B cell (primary cell): ENCODE results near the gene AGBL3. TPM values are rescaled to one million over a fixed set of nuclear protein-coding genes. Genes with fewer than 3 reads are reported as not detected.

Experiments
- ATAC-seq: fragments of 200-7000 bp; cut with Tn5 transposase; one replicate; pipeline ENCODE4 v1.10.0; 2021; ENCODE audit warnings: low read depth, mild to moderate bottlenecking, moderate number of reproducible peaks, moderate library complexity
- CTCF ChIA-PET: fragments of 350-600 bp; sonication (Branson Sonifier 250); formaldehyde crosslinking; loops from one replicate; lab custom pipeline; 2021; ENCODE audit warnings: antibody characterized with exemption, inconsistent platforms; lab: Charles Lee
- POLR2A ChIA-PET: fragments of 350-600 bp; sonication (Branson Sonifier 250); formaldehyde crosslinking; loops from one replicate; lab custom pipeline; 2021; ENCODE audit warnings: antibody characterized with exemption; lab: Charles Lee
- DNase-seq: peaks from one replicate; pipeline ENCODE4 v3.0.0; 2013
- H2AFZ ChIP-seq: 2 replicates; pipeline ENCODE4 v1.6.1; 2012; ENCODE audit warnings: mild to moderate bottlenecking, low read depth, low read length; ENCODE audit not compliant: insufficient read depth, poor library complexity, severe bottlenecking
- H3K27ac ChIP-seq, 2 donors: 1 replicate in 1 of 2; 2 replicates in 1 of 2; pipeline ENCODE4 v1.5.1; 2012 to 2013; ENCODE audit warnings: low read length in 2 of 2, mild to moderate bottlenecking in 2 of 2, moderate library complexity in 1 of 2
- H3K27me3 ChIP-seq, 4 experiments: fragments of 200-600 bp in 1 of 4; sonication (generic) in 1 of 4; replicated peaks in 1 of 4; 1 replicate in 2 of 4; 2 replicates in 2 of 4; pipeline versions ENCODE4 v1.6.1 to v1.7.0; 2013 to 2016; ENCODE audit warnings: low read length in 3 of 4, mild to moderate bottlenecking in 2 of 4, mixed read lengths in 1 of 4, moderate library complexity in 1 of 4; ENCODE audit not compliant: insufficient read depth in 4 of 4, control insufficient read depth in 3 of 4; ENCODE audit errors: control extremely low read depth in 1 of 4
- H3K36me3 ChIP-seq, 2 experiments: replicated peaks in 1 of 2; 1 replicate in 1 of 2; 2 replicates in 1 of 2; pipeline versions ENCODE4 v1.6.1 to v1.7.1; 2013; ENCODE audit warnings: low read length in 1 of 2; ENCODE audit not compliant: insufficient read depth in 2 of 2, control insufficient read depth in 1 of 2; ENCODE audit errors: control extremely low read depth in 1 of 2, extremely low read depth in 1 of 2
- H3K4me1 ChIP-seq, 2 donors: fragments of 200-600 bp in 1 of 2; sonication (generic) in 1 of 2; 1 replicate in 1 of 2; 2 replicates in 1 of 2; pipeline versions ENCODE4 v1.5.1 to v1.6.1; 2013 to 2017; ENCODE audit warnings: low read length in 2 of 2; ENCODE audit not compliant: control insufficient read depth in 2 of 2, insufficient read depth in 2 of 2
- H3K4me2 ChIP-seq: replicated peaks from 2 replicates; pipeline ENCODE3; 2012; ENCODE audit warnings: mild to moderate bottlenecking, low read depth, low read length; ENCODE audit not compliant: poor library complexity, severe bottlenecking
- H3K4me3 ChIP-seq, 5 experiments: fragments of 200-600 bp in 1 of 5; sonication (generic) in 1 of 5; 1 replicate in 3 of 5; 2 replicates in 2 of 5; pipeline versions ENCODE4 v1.5.1 to v1.7.0; 2011 to 2016; ENCODE audit warnings: low read length in 4 of 5, mild to moderate bottlenecking in 4 of 5, low read depth in 2 of 5, control low read depth in 1 of 5, moderate library complexity in 1 of 5; ENCODE audit not compliant: insufficient read depth in 1 of 5; ENCODE audit errors: control extremely low read depth in 1 of 5, extremely low read depth in 1 of 5
- H3K79me2 ChIP-seq: fragments of 200-600 bp; sonication (generic); one replicate; pipeline ENCODE4 v1.6.0; 2016; ENCODE audit warnings: low read length; ENCODE audit not compliant: control insufficient read depth, insufficient read depth
- H3K9ac ChIP-seq: fragments of 200-600 bp; sonication (generic); 2 replicates; pipeline ENCODE4 v1.6.1; 2017; ENCODE audit warnings: mild to moderate bottlenecking, low read length, moderate library complexity
- H3K9me3 ChIP-seq, 3 donors: one replicate each; pipeline versions ENCODE4 v1.6.1 to v1.7.1; 2013; ENCODE audit warnings: low read length in 2 of 3; ENCODE audit not compliant: control insufficient read depth in 2 of 3, insufficient read depth in 1 of 3; ENCODE audit errors: control extremely low read depth in 1 of 3
- H4K20me1 ChIP-seq: 2 replicates; pipeline ENCODE4 v1.6.0; 2012; ENCODE audit warnings: mild to moderate bottlenecking, low read length; ENCODE audit not compliant: insufficient read depth, control insufficient read depth, poor library complexity, severe bottlenecking
- H3K27ac Mint-ChIP-seq: one replicate; pipeline ENCODE4 v1.8.0; 2021; ENCODE audit warnings: mixed read lengths
- H3K27me3 Mint-ChIP-seq: one replicate; pipeline ENCODE4 v1.8.0; 2021; ENCODE audit warnings: mixed read lengths
- H3K4me1 Mint-ChIP-seq: one replicate; pipeline ENCODE4 v1.8.0; 2021; ENCODE audit warnings: mixed read lengths
- H3K4me3 Mint-ChIP-seq: one replicate; pipeline ENCODE4 v1.8.0; 2021; ENCODE audit warnings: mixed read lengths
- H3K9me3 Mint-ChIP-seq: one replicate; pipeline ENCODE4 v1.8.0; 2022; ENCODE audit warnings: mixed read lengths; ENCODE audit not compliant: insufficient read depth
- EZH2 ChIP-seq: IDR thresholded peaks from 2 replicates; pipeline ENCODE4 v1.6.1; 2012; ENCODE audit warnings: borderline replicate concordance, low read depth, mild to moderate bottlenecking, moderate library complexity, low read length; ENCODE audit not compliant: insufficient read depth, poor library complexity, severe bottlenecking
- WGBS: methylation state at CpG from one replicate; pipeline ENCODE4 v1.1.5; 2013; ENCODE audit warnings: missing lambda C conversion rate; ENCODE audit not compliant: insufficient coverage; 5-methylcytosine and 5-hydroxymethylcytosine counted together
- intact Hi-C: fragments of 100-400 bp; cut with micrococcal nuclease; formaldehyde crosslinking; loops from one replicate; pipeline ENCODE4 v1.10.0; 2022
- polyA plus RNA-seq: library from polyadenylated mRNA; depleted of rRNA; stranded (reverse); fragments of >200 nt; gene quantifications from 2 replicates; pipeline ENCODE4 v1.2.3, GENCODE V29; 2012
- total RNA-seq, 2 donors: library from RNA; stranded (reverse); fragments of 120-200 nt in 1 of 2; gene quantifications; 1 replicate in 1 of 2; 2 replicates in 1 of 2; pipeline versions ENCODE4 v1.2.3 to v1.2.4, GENCODE V29; 2013 to 2022
- TF ChIP-seq, protein P1 (sequence below): fragments of 200-600 bp; IDR thresholded peaks from one replicate; pipeline ENCODE4 v1.8.0; 2022; ENCODE audit warnings: antibody characterized with exemption, mild to moderate bottlenecking

AGBL3 gene
- total and polyA plus RNA-seq, 2 donors (not counting 1 experiment from before 2014, with no cell fraction given): 0.51 to 10.9 TPM

DNA sequence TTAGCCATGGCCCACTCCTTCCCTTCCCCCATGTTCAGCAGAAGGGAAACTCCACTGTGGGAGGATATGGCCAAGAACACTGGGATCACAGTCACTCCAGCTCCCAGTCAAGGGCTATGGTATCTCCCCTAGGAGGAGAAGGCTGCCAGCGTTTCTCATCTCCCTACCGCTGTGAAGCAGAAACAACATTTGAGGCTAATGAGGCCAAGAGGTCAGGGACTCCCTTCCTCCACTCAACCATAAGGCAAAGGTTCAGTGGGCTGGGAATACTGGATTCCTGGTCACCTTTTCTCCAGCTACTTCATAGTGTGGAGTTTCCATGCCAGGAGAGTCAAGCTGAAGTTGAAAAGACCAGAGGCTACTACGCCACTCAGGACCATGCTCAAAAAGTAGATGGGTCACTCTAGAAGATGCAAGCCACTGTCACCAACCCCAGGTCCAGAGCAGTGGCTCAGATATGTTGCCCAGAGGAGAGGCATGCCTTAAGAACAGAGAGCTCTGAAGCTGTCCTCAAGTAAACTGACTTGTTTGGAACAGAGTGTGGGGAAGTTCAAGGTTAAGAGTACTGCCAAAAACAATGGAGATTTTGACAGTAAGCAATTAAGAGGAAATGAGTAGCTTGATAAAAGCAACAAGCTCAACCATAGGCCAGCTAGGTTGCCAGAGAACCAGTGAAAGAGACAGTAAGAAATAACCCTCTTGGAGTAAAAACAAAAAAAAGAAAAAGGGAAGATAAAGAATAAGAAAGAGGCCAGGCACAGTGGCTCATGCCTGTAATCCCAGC is 157.8 kb downstream of the AGBL3 start:
- TF ChIP-seq, protein P1, sequence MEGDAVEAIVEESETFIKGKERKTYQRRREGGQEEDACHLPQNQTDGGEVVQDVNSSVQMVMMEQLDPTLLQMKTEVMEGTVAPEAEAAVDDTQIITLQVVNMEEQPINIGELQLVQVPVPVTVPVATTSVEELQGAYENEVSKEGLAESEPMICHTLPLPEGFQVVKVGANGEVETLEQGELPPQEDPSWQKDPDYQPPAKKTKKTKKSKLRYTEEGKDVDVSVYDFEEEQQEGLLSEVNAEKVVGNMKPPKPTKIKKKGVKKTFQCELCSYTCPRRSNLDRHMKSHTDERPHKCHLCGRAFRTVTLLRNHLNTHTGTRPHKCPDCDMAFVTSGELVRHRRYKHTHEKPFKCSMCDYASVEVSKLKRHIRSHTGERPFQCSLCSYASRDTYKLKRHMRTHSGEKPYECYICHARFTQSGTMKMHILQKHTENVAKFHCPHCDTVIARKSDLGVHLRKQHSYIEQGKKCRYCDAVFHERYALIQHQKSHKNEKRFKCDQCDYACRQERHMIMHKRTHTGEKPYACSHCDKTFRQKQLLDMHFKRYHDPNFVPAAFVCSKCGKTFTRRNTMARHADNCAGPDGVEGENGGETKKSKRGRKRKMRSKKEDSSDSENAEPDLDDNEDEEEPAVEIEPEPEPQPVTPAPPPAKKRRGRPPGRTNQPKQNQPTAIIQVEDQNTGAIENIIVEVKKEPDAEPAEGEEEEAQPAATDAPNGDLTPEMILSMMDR: no peak
- TF ChIP-seq EZH2: no peak
- no peak overlapping the region for H2AFZ ChIP-seq
- Mint-ChIP-seq H3K27me3 (no peaks in the 10 kb centered on the region), H3K4me3 (no peak overlapping the region), H3K4me1 (peaks cover 26% of the 10 kb centered on the region), H3K9me3 (no peaks in the 10 kb centered on the region), H3K27ac (no peak overlapping the region)
- WGBS: 89% methylated on average over 1 of the region's 3 CpGs
- no peaks in the 10 kb centered on the region for H4K20me1 ChIP-seq
- no peak overlapping the region for H3K27ac ChIP-seq
- peaks cover 15 to 19% of the 10 kb centered on the region in 2 donors for H3K4me1 ChIP-seq
- no peak overlapping the region for H3K4me2 ChIP-seq
- no peaks in the 10 kb centered on the region for H3K27me3 ChIP-seq
- H3K79me2 ChIP-seq: peaks cover 10% of the 10 kb centered on the region
- H3K36me3 ChIP-seq: no peaks in the 10 kb centered on the region
- intact Hi-C loops: no loop called here
- no peak for ATAC-seq
- CTCF ChIA-PET: interaction anchor here (1.1 to 8.3 kb wide), 3 partner anchors 14 to 25 kb away, joined by 3 to 78 read pairs (median 3); partner anchors contain the start of gene CYREN
- H3K9ac ChIP-seq: no peak overlapping the region
- no peak for DNase-seq
- POLR2A ChIA-PET: no interaction called here
- no peaks in the 10 kb centered on the region for H3K9me3 ChIP-seq
- no peak overlapping the region for H3K4me3 ChIP-seq
